ENCODE results near the gene EPHA2. TPM values are rescaled to one million over a fixed set of nuclear protein-coding genes. Genes with fewer than 3 reads are reported as not detected.

The EPHA2 gene
- total and polyA plus RNA-seq, 4 donors, result 2.9 to 11.1 (median 6.8) TPM

DNA sequence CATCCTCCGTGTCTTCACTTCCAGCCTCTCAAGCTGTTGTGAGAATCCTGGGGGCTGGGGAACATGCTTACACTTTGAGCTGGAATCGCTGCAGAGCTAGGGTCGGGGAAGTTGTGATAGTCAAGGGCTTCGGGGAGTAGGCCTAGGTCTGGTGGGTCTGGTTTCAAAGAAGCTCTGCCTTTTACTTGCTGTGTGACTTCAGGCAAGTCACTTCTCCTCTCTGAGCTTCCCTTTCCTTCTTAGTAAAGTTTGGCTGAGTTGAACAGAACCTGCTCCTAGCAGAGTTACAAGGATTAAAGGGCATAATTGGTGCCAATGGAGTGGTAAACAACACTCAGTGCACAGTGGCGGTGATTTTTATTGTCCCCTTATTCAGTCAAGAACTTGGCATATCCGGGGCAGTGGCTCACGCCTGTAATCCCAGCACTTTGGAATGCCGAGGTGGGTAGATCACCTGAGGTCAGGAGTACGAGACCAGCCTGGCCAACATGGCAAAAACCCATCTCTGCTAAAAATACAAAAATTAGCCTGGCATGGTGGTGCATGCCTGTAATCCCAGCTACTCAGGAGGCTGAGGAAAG lies 30.9 kb upstream of the EPHA2 start:
- peak in 1 of 2 donors; percentile 14 for TF ChIP-seq RXRA (IDR thresholded peaks at IDR 0.05)
- TF ChIP-seq HNF4A (conservative IDR thresholded peaks at IDR 0.05), result peak; percentile 20 to 42
- no peak for TF ChIP-seq NR2F2 (IDR thresholded peaks at IDR 0.05)
- TF ChIP-seq, protein P1, sequence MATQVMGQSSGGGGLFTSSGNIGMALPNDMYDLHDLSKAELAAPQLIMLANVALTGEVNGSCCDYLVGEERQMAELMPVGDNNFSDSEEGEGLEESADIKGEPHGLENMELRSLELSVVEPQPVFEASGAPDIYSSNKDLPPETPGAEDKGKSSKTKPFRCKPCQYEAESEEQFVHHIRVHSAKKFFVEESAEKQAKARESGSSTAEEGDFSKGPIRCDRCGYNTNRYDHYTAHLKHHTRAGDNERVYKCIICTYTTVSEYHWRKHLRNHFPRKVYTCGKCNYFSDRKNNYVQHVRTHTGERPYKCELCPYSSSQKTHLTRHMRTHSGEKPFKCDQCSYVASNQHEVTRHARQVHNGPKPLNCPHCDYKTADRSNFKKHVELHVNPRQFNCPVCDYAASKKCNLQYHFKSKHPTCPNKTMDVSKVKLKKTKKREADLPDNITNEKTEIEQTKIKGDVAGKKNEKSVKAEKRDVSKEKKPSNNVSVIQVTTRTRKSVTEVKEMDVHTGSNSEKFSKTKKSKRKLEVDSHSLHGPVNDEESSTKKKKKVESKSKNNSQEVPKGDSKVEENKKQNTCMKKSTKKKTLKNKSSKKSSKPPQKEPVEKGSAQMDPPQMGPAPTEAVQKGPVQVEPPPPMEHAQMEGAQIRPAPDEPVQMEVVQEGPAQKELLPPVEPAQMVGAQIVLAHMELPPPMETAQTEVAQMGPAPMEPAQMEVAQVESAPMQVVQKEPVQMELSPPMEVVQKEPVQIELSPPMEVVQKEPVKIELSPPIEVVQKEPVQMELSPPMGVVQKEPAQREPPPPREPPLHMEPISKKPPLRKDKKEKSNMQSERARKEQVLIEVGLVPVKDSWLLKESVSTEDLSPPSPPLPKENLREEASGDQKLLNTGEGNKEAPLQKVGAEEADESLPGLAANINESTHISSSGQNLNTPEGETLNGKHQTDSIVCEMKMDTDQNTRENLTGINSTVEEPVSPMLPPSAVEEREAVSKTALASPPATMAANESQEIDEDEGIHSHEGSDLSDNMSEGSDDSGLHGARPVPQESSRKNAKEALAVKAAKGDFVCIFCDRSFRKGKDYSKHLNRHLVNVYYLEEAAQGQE (IDR thresholded peaks at IDR 0.05), result no peak
- Histone ChIP-seq H3K36me3 (ENCODE audit: control insufficient read depth in 4 of 4, insufficient read depth in 3 of 4, low read depth in 1 of 4, low read length in 3 of 4) (no peaks in the 10 kb centered on the region), H3K4me3 (ENCODE audit: low read depth in 1 of 3, low read length in 3 of 3) (no peak overlapping the region), H3K27ac (ENCODE audit: low read depth in 1 of 2, low read length in 2 of 2) (peak overlapping the region in 1 of 2 donors; percentile 33), H3K4me1 (ENCODE audit: control insufficient read depth in 4 of 4, insufficient read depth in 4 of 4, low read length in 3 of 4) (peaks cover 17 to 66% (median 47%) of the 10 kb centered on the region in 4 donors), H3K27me3 (ENCODE audit: control insufficient read depth in 4 of 4, insufficient read depth in 4 of 4, low read length in 3 of 4) (no peaks in the 10 kb centered on the region), H3K9ac (ENCODE audit: low read depth in 1 of 2, low read length in 2 of 2) (no peak overlapping the region), H3K9me3 (ENCODE audit: control insufficient read depth in 4 of 4, low read length in 3 of 4) (no peaks in the 10 kb centered on the region)
- 60% methylated on average over 9 of the region's 9 CpGs for WGBS
- DNase-seq (ENCODE audit: low spot score), result no peak

- no peaks in the 10 kb centered on the region for H3K36me3 ChIP-seq (ENCODE audit: control insufficient read depth in 4 of 4, insufficient read depth in 3 of 4, low read depth in 1 of 4, low read length in 3 of 4)
- no peak overlapping the region for H3K9ac ChIP-seq (ENCODE audit: low read depth in 1 of 2, low read length in 2 of 2)
- no peak for TF ChIP-seq CTCF (IDR thresholded peaks at IDR 0.05; ENCODE audit: low read depth, low read length, missing input control)
- TF ChIP-seq RXRA (IDR thresholded peaks at IDR 0.05), result peak in 1 of 2 donors; percentile 6
- TF ChIP-seq SP1 (IDR thresholded peaks at IDR 0.05), result peak; percentile 2
- no peak for TF ChIP-seq RAD21 (IDR thresholded peaks at IDR 0.05)
- no peak for TF ChIP-seq JUND (IDR thresholded peaks at IDR 0.05)
- no peak for TF ChIP-seq ATF3 (IDR thresholded peaks at IDR 0.05)
- no peaks in the 10 kb centered on the region for H3K9me3 ChIP-seq (ENCODE audit: control insufficient read depth in 4 of 4, low read length in 3 of 4)
- WGBS, result 74% methylated on average over 10 of the region's 10 CpGs
- H3K27me3 ChIP-seq (ENCODE audit: control insufficient read depth in 4 of 4, insufficient read depth in 4 of 4, low read length in 3 of 4), result no peaks in the 10 kb centered on the region
- H3K4me3 ChIP-seq (ENCODE audit: low read depth in 1 of 3, low read length in 3 of 3), result no peak overlapping the region
- DNase-seq (ENCODE audit: low spot score), result no peak
- peaks cover 16 to 64% (median 44%) of the 10 kb centered on the region in 4 donors for H3K4me1 ChIP-seq (ENCODE audit: control insufficient read depth in 4 of 4, insufficient read depth in 4 of 4, low read length in 3 of 4)
- H3K27ac ChIP-seq (ENCODE audit: low read depth in 1 of 2, low read length in 2 of 2), result peak overlapping the region; percentile 83 to 84
Measured at GRCh38 chr1:16184557-16185303, 28.9 kb upstream of the EPHA2 start.

Data from liver (tissue), 9 donors.